Ureter (tissue), 1 donor: Measurements from ENCODE around the gene TMEM129. TPM values are rescaled to one million over a fixed set of nuclear protein-coding genes. Genes with fewer than 3 reads are reported as not detected.
A peak's percentile ranks its signal among the peaks of the same experiment; 100 is the strongest.

Source experiments
- DNase-seq: peaks from one replicate; pipeline ENCODE4 v3.0.0-alpha.2; 2020; ENCODE audit warnings: low spot score
- total RNA-seq: library from RNA; stranded (reverse); gene quantifications from one replicate; pipeline ENCODE4 v1.2.4, GENCODE V29; 2023
- donor health status: DM: yes; HTN: yes; CAD: no.

Gene TMEM129
- total RNA-seq: 38.4 TPM

- DNase-seq: peak; percentile 96
Observed at GRCh38 chr4:1721003-1721665, at the start of gene TMEM129, which contains the start of gene TACC3. Gene TMEM129, minus strand, starts transcription at chr4:1721323. Its CDS starts 486 bp downstream, at chr4:1720837. Gene TACC3, plus strand, starts transcription at chr4:1721521. Its CDS starts 1,901 bp downstream, at chr4:1723422.

DNA sequence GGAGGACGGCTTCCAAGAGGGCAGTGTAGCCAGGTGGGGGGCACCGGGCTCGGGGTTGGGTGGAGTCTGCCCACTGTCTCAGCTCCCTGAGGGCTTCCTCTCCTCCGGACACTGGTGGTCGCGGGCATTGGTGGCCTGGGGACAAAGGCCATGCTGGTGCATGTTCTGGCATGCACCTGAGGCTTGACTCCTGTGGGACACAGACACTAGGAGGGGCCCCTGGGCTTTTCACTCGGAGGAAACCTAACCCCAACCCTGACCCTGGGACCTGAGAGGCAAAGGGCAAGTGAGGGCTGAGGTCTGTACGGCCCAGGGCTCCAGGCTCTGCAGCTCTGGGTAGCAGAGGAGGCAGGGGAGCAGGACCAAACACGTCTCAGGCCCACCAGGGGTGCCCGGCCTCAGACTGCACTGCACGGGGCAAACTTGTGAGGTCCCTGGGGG lies 49.7 kb upstream of the TMEM129 start:
- no peak for DNase-seq

GRCh38 chr4:1770245-1770644 lies 49.1 kb upstream of the TMEM129 start:
- DNase-seq: no peak

GRCh38 chr4:1769692-1770091 lies 48.6 kb upstream of the TMEM129 start:
- DNase-seq: no peak

GRCh38 chr4:1768367-1769034 lies 47.4 kb upstream of the TMEM129 start:
- peak; percentile 89 for DNase-seq

GRCh38 chr4:1767770-1768366 lies 46.7 kb upstream of the TMEM129 start:
- no peak for DNase-seq

DNA sequence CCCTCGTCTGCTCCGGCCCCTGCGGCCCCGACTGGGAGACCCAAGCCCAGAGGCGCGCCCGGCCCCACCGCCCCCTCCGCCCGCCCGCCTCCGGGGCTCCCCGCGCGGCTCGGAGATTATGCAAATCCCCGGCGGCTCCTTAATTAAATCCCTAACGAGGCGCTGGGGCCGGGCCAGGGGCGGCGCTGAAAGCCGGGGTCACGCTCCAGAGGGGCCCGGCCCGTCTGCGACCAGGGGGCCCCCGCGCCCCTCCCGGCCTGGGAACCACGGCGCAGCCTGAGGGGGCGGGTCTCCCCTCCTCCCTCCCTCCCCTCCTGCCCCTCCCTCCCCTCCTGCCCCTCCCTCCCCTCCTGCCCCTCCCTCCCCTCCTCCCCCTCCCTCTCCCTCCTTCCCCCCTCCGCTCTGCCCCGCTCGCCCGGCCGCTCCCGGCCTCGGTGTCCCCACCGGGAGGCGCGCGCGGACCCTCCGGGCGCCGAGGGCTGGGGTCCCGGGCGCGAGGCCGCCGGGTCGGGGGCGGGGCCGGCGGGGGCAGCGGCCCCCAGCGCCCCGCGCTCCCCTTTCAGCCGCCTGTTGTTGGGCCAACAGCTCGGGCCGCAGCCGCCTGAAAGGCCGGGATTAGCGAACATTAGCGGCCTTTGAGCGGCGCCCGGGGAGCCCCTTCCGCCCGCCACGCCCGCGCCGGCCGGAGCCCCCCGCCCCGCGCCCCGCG lies 46.1 kb upstream of the TMEM129 start:
- no peak for DNase-seq

DNA sequence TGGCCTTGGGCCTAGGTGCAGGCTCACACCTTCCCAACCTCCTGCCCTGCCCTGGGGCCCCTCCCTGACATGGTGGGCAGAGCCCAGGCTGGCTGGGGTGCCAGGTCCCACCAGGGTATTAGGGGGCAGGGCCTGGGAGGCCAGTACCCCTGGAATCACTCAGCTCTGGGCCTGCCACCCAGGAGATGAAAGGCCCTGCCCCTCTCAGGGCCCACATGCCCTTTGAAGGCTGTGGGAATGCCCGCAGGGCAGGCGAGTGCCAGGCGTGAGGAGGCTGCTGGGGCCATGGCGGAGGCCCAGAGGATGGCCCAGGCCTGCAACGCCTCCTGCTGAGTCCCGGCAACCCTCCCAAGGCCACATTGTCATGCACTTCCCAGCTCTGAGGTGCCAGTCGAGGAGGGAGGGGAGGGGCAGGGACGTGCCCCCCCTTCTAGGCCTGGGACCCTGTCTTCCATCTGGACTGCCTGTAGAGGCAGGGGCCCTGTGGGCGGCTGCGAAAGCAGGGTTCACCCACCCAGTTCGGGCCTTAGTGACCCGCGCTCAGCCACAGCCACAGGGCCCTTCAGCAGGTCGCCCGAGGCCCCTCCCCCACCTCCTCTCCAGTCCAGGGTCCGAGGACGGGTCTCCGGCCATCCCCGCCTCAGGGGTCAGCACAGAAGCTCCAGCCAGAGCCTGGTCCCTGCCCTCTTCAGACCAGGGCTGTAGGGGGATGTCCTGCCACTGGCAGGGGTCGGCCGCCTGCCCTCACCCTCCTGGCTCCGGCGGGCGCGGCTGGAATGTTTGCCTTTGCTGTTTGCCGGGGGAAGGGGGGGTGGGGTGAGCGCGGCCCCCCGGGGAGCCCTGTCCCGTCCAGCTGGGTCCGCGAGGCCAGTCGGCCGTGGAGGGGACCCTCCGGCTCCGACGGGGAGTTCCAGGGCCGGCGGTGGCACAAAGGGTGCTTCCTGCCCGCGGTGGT lies 45.3 kb upstream of the TMEM129 start:
- DNase-seq: no peak

DNA sequence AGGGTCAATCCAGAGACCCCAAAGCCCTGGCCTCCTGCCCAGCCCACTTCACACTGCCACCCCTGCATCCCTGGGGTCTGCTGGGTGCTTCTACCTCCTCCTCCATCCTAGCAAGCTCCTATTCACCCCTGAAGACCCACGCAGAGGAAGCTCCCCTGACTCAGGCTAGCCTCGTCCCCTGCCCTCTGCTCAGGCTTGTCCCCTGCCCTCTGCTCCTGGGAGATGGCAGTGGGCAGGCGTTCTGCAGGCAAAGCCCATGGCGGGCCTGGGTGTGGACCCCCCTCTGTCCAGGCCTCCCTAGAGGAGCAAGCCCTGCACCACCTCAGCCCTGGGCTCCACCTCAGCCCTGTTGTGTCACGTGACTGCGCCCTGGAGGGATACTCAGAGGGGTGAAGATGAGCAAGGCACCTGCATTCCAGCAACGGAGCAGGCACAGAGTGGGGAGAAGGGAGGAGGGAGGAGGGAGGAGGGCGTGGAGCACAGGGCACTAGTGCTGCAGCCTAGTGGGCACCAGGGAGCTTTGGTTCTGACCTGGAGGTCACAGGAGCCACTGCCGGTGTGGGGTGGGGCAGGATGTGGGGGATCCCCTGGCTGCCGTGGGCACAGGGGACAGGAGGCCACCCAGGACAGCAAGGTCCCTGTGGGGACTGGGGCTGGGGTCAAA lies 44.4 kb upstream of the TMEM129 start:
- no peak for DNase-seq

DNA sequence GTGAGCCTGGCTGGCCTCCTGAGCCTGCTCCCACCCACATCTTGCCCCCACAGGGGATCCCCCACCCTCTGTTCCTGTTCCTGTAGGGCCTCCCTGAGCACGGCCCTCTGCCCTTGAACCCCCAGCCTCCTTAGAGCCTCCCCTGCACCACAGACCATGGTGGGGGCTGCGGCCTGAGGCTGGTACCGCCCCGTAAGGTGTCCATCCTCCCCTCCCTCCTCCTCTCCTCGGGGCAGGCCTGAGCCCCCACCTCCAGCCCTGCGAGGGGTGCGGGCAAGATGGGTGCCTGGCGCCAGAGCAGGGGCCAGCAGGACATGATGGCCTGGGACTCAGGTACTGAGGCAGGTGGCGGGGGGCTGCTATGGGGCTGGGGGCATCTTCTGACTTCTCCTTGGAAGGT lies 43.5 kb upstream of the TMEM129 start:
- DNase-seq: no peak

- no peak for DNase-seq
Observed at GRCh38 chr4:1763550-1764080, 42.5 kb upstream of the TMEM129 start.

GRCh38 chr4:1763070-1763549 lies 42.0 kb upstream of the TMEM129 start:
- DNase-seq: no peak

- DNase-seq: no peak
Observed at GRCh38 chr4:1762264-1763010, 41.3 kb upstream of the TMEM129 start.

- no peak for DNase-seq
Observed at GRCh38 chr4:1761130-1761689, 40.1 kb upstream of the TMEM129 start.

- no peak for DNase-seq
Observed at GRCh38 chr4:1760521-1761071, 39.5 kb upstream of the TMEM129 start.

- no peak for DNase-seq
Observed at GRCh38 chr4:1759818-1760223, 38.7 kb upstream of the TMEM129 start.

DNA sequence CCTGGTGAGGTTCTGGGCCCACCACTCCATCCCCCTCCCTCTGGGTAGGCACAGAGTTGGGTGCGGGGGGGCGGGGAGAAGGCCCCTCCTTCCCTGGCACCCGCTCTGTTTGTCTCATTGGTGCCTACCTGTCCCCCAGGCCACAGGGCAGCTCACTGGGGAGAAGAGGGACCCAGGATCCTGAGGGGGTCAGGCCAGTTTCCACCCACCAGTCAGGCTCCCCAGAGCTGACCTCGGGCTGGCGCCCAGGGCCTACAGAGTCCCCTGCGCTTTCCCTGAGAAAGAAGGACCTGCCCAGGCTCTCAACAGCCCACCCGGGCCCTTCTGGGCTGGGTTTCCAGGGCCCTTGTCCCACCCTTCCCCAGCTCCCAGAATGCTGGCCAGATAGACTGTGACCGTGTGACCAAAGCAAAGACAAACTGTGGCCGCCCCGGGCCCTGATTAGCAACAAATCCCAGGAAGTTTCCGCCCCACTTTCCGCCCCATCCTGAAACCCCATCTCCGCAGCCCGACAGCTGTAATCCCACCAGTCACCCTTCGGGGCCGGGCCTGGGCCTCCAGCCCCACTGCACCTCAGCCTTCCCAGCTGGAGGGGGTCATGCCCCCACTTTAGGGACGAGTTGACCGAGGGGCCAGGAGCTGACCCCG lies 38.2 kb upstream of the TMEM129 start:
- no peak for DNase-seq
